ENCODE results near the gene RABGAP1L. TPM values are rescaled to one million over a fixed set of nuclear protein-coding genes. Genes with fewer than 3 reads are reported as not detected.

The RABGAP1L gene
- total RNA-seq, 1 experiment from 2014 or later: 76.9 TPM

DNA sequence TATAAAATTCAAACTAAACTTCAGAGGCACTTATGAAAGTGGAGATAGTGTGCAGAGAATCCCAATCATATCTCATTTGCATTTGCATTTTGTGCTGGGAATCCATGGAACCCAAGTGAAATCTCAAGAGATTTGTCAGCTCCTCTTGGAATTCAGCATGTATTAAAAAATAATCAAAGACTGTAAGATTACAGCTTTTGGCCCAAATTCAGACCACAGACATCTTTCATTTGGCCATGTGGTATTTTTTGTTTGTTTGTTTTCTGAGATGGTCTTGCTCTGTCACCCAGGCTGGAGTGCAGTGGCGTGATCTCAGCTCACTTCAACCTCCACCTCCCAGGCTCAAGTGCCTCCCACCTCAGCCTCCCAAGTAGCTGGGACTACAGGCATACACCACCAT is 836.6 kb downstream of the RABGAP1L start:
- CTCF ChIA-PET: interaction anchor here (1.1 kb wide), 1 partner anchor 9 kb away, joined by 3 read pairs; no protein-coding TSS in a partner anchor
- no peak for TF ChIP-seq TEAD1 (CRISPR knock-in tag; IDR thresholded peaks at IDR 0.05)
- TF ChIP-seq, protein P1, sequence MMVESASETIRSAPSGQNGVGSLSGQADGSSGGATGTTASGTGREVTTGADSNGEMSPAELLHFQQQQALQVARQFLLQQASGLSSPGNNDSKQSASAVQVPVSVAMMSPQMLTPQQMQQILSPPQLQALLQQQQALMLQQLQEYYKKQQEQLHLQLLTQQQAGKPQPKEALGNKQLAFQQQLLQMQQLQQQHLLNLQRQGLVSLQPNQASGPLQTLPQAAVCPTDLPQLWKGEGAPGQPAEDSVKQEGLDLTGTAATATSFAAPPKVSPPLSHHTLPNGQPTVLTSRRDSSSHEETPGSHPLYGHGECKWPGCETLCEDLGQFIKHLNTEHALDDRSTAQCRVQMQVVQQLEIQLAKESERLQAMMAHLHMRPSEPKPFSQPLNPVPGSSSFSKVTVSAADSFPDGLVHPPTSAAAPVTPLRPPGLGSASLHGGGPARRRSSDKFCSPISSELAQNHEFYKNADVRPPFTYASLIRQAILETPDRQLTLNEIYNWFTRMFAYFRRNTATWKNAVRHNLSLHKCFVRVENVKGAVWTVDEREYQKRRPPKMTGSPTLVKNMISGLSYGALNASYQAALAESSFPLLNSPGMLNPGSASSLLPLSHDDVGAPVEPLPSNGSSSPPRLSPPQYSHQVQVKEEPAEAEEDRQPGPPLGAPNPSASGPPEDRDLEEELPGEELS (CRISPR knock-in tag; IDR thresholded peaks at IDR 0.05): no peak
- TF ChIP-seq, protein P2, sequence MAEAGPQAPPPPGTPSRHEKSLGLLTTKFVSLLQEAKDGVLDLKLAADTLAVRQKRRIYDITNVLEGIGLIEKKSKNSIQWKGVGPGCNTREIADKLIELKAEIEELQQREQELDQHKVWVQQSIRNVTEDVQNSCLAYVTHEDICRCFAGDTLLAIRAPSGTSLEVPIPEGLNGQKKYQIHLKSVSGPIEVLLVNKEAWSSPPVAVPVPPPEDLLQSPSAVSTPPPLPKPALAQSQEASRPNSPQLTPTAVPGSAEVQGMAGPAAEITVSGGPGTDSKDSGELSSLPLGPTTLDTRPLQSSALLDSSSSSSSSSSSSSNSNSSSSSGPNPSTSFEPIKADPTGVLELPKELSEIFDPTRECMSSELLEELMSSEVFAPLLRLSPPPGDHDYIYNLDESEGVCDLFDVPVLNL (CRISPR knock-in tag; IDR thresholded peaks at IDR 0.05; ENCODE audit: borderline replicate concordance, low read depth): no peak
- TF ChIP-seq SMAD3 (CRISPR knock-in tag; IDR thresholded peaks at IDR 0.05; ENCODE audit: borderline replicate concordance): no peak
- no peak for TF ChIP-seq ATF1 (CRISPR knock-in tag; IDR thresholded peaks at IDR 0.05)
- TF ChIP-seq, protein P3, sequence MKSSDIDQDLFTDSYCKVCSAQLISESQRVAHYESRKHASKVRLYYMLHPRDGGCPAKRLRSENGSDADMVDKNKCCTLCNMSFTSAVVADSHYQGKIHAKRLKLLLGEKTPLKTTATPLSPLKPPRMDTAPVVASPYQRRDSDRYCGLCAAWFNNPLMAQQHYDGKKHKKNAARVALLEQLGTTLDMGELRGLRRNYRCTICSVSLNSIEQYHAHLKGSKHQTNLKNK (CRISPR knock-in tag; IDR thresholded peaks at IDR 0.05): no peak
- TF ChIP-seq NFYB (CRISPR knock-in tag; conservative IDR thresholded peaks at IDR 0.05; ENCODE audit: low read depth): no peak
- no peak for TF ChIP-seq GRHL2 (CRISPR knock-in tag; IDR thresholded peaks at IDR 0.05; ENCODE audit: insufficient replicate concordance, severe bottlenecking)
- no peak for TF ChIP-seq ZNF219 (CRISPR knock-in tag; IDR thresholded peaks at IDR 0.05; ENCODE audit: borderline replicate concordance)
- no peak for TF ChIP-seq NR2C2 (CRISPR knock-in tag; IDR thresholded peaks at IDR 0.05)
- TF ChIP-seq, protein P4, sequence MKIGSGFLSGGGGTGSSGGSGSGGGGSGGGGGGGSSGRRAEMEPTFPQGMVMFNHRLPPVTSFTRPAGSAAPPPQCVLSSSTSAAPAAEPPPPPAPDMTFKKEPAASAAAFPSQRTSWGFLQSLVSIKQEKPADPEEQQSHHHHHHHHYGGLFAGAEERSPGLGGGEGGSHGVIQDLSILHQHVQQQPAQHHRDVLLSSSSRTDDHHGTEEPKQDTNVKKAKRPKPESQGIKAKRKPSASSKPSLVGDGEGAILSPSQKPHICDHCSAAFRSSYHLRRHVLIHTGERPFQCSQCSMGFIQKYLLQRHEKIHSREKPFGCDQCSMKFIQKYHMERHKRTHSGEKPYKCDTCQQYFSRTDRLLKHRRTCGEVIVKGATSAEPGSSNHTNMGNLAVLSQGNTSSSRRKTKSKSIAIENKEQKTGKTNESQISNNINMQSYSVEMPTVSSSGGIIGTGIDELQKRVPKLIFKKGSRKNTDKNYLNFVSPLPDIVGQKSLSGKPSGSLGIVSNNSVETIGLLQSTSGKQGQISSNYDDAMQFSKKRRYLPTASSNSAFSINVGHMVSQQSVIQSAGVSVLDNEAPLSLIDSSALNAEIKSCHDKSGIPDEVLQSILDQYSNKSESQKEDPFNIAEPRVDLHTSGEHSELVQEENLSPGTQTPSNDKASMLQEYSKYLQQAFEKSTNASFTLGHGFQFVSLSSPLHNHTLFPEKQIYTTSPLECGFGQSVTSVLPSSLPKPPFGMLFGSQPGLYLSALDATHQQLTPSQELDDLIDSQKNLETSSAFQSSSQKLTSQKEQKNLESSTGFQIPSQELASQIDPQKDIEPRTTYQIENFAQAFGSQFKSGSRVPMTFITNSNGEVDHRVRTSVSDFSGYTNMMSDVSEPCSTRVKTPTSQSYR (CRISPR knock-in tag; IDR thresholded peaks at IDR 0.05): no peak
- TF ChIP-seq KAT7 (CRISPR knock-in tag; IDR thresholded peaks at IDR 0.05; ENCODE audit: borderline replicate concordance): no peak

DNA sequence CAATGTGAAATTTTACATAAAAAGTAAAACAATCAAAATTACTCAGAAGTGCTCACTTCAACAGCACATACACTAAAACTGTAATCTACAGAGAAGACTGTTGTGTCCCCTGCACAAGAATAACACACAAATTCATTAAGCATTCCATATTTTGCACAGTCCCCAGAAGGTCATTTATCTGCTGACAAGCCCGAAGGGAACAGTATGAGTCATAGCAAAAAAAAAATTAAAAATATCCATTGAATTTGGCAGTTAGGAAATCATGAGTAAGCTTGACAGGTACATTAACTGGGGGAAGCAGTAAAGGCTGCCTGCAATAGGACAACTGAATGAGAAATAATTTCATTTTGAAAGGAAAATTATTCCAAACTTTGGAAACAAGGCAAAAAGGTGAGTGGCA is 837.2 kb downstream of the RABGAP1L start:
- DNase-seq (ENCODE audit: low spot score) (no peak), ATAC-seq (no peak)
- CTCF ChIA-PET: interaction anchor here (1.1 kb wide), 1 partner anchor 10 kb away, joined by 3 read pairs; no protein-coding TSS in a partner anchor
- Mint-ChIP-seq H3K4me1 (peaks cover 13% of the 10 kb centered on the region), H3K4me3 (no peak overlapping the region), H3K27ac (no peak overlapping the region), H3K36me3 (peaks cover 8% of the 10 kb centered on the region), H3K27me3 (ENCODE audit: low read depth) (no peaks in the 10 kb centered on the region), H3K9me3 (no peaks in the 10 kb centered on the region)
- POLR2A ChIA-PET: no interaction called here
- TF ChIP-seq NFATC4 (CRISPR knock-in tag; IDR thresholded peaks at IDR 0.05): no peak
- no peak for TF ChIP-seq FOXP1 (CRISPR knock-in tag; IDR thresholded peaks at IDR 0.05; ENCODE audit: borderline replicate concordance)
- no peak for TF ChIP-seq CREB1 (CRISPR knock-in tag; IDR thresholded peaks at IDR 0.05)
- TF ChIP-seq JUN (CRISPR knock-in tag; IDR thresholded peaks at IDR 0.05): no peak
- TF ChIP-seq, protein P5, sequence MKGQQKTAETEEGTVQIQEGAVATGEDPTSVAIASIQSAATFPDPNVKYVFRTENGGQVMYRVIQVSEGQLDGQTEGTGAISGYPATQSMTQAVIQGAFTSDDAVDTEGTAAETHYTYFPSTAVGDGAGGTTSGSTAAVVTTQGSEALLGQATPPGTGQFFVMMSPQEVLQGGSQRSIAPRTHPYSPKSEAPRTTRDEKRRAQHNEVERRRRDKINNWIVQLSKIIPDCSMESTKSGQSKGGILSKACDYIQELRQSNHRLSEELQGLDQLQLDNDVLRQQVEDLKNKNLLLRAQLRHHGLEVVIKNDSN (CRISPR knock-in tag; IDR thresholded peaks at IDR 0.05): no peak
- TF ChIP-seq PRRX2 (CRISPR knock-in tag; IDR thresholded peaks at IDR 0.05): no peak
- no peak for TF ChIP-seq ZNF263 (CRISPR knock-in tag; IDR thresholded peaks at IDR 0.05; ENCODE audit: low read depth)
- no peak for TF ChIP-seq SP1 (CRISPR knock-in tag; conservative IDR thresholded peaks at IDR 0.05)
- TF ChIP-seq, protein P6, sequence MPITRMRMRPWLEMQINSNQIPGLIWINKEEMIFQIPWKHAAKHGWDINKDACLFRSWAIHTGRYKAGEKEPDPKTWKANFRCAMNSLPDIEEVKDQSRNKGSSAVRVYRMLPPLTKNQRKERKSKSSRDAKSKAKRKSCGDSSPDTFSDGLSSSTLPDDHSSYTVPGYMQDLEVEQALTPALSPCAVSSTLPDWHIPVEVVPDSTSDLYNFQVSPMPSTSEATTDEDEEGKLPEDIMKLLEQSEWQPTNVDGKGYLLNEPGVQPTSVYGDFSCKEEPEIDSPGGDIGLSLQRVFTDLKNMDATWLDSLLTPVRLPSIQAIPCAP (CRISPR knock-in tag; IDR thresholded peaks at IDR 0.05): no peak
- TF ChIP-seq, protein P7, sequence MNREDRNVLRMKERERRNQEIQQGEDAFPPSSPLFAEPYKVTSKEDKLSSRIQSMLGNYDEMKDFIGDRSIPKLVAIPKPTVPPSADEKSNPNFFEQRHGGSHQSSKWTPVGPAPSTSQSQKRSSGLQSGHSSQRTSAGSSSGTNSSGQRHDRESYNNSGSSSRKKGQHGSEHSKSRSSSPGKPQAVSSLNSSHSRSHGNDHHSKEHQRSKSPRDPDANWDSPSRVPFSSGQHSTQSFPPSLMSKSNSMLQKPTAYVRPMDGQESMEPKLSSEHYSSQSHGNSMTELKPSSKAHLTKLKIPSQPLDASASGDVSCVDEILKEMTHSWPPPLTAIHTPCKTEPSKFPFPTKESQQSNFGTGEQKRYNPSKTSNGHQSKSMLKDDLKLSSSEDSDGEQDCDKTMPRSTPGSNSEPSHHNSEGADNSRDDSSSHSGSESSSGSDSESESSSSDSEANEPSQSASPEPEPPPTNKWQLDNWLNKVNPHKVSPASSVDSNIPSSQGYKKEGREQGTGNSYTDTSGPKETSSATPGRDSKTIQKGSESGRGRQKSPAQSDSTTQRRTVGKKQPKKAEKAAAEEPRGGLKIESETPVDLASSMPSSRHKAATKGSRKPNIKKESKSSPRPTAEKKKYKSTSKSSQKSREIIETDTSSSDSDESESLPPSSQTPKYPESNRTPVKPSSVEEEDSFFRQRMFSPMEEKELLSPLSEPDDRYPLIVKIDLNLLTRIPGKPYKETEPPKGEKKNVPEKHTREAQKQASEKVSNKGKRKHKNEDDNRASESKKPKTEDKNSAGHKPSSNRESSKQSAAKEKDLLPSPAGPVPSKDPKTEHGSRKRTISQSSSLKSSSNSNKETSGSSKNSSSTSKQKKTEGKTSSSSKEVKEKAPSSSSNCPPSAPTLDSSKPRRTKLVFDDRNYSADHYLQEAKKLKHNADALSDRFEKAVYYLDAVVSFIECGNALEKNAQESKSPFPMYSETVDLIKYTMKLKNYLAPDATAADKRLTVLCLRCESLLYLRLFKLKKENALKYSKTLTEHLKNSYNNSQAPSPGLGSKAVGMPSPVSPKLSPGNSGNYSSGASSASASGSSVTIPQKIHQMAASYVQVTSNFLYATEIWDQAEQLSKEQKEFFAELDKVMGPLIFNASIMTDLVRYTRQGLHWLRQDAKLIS (CRISPR knock-in tag; IDR thresholded peaks at IDR 0.05; ENCODE audit: borderline replicate concordance): no peak
- TF ChIP-seq SMAD4 (CRISPR knock-in tag; IDR thresholded peaks at IDR 0.05): no peak
- TF ChIP-seq, protein P8, sequence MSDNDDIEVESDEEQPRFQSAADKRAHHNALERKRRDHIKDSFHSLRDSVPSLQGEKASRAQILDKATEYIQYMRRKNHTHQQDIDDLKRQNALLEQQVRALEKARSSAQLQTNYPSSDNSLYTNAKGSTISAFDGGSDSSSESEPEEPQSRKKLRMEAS (CRISPR knock-in tag; IDR thresholded peaks at IDR 0.05): no peak
- no peak for TF ChIP-seq ATF1 (CRISPR knock-in tag; IDR thresholded peaks at IDR 0.05)
- TF ChIP-seq GRHL2 (CRISPR knock-in tag; IDR thresholded peaks at IDR 0.05; ENCODE audit: insufficient replicate concordance, severe bottlenecking): no peak

More for the DNA sequence above, 836.6 kb downstream of the RABGAP1L start:
- ATAC-seq (no peak), DNase-seq (ENCODE audit: low spot score) (no peak)
- H3K4me1 Mint-ChIP-seq: peaks cover 7% of the 10 kb centered on the region
- peaks cover 11% of the 10 kb centered on the region for H3K36me3 Mint-ChIP-seq
- no peak overlapping the region for H3K4me3 Mint-ChIP-seq
- no peaks in the 10 kb centered on the region for H3K27me3 Mint-ChIP-seq (ENCODE audit: low read depth)
- POLR2A ChIA-PET: no interaction called here
- H3K9me3 Mint-ChIP-seq: no peaks in the 10 kb centered on the region
- H3K27ac Mint-ChIP-seq: no peak overlapping the region
